ENCODE measurements around the gene PARP6.

GRCh38 chr15:72285402-72285801 is 13.0 kb upstream of the PARP6 start:
- TF ChIP-seq CTCF (IDR thresholded peaks at IDR 0.05; ENCODE audit: low read depth, low read length, poor library complexity, severe bottlenecking) (no peak), EZH2phosphoT487 (IDR thresholded peaks at IDR 0.05; ENCODE audit: borderline replicate concordance, low read length) (no peak)
